ENCODE measurements around the gene PHRF1. TPM values are rescaled to one million over a fixed set of nuclear protein-coding genes. Genes with fewer than 3 reads are reported as not detected.

The PHRF1 gene
- polyA plus RNA-seq, 1 of the 3 experiments (the other 2 are of a cell fraction) = 22.7 TPM

GRCh38 chr11:555780-556661, 20.2 kb upstream of the PHRF1 start:
- Histone ChIP-seq H3K9me2 (no peaks in the 10 kb centered on the region), H3K9me3 (no peaks in the 10 kb centered on the region), H3F3A (replicated peaks; ENCODE audit: insufficient read depth) (no peaks in the 10 kb centered on the region), H3K27me3 (ENCODE audit: insufficient read depth) (peaks cover 11% of the 10 kb centered on the region), H2AFZ (ENCODE audit: low read depth) (no peak overlapping the region), H3K27ac (ENCODE audit: low read depth in 2 of 2, low read length in 1 of 2) (no peak overlapping the region), H3K4me2 (no peak overlapping the region), H3K79me2 (ENCODE audit: insufficient read depth) (no peaks in the 10 kb centered on the region), H4K20me1 (ENCODE audit: insufficient read depth) (no peaks in the 10 kb centered on the region), H3K4me3 (ENCODE audit: low read depth in 2 of 2, low read length in 1 of 2) (peak overlapping the region in 1 of 2 experiments; percentile 53; a peak in 2 of 4 replicates), H3K4me1 (ENCODE audit: control insufficient read depth in 1 of 2, insufficient read depth in 2 of 2, low read depth in 1 of 2, low read length in 1 of 2) (peaks cover 4 to 26% of the 10 kb centered on the region in 2 experiments; a peak in 2 of 4 replicates), H3K36me3 (replicated peaks in 1 of 2; ENCODE audit: control insufficient read depth in 1 of 2, insufficient read depth in 2 of 2, low read length in 1 of 2) (no peaks in the 10 kb centered on the region), H3K9ac (no peak overlapping the region)
- DNase-seq = no peak
- WGBS (ENCODE audit: low lambda C conversion rate) = 44% methylated on average over 22 of the region's 104 CpGs
- CTCF ChIA-PET = interaction anchor here (0.9 to 3.6 kb wide), 22 partner anchors 9 to 208 kb away, joined by 3 to 41 read pairs (median 4); no protein-coding TSS in a partner anchor
- no peak for TF ChIP-seq GATA2 (CRISPR knock-in tag; IDR thresholded peaks at IDR 0.05)
- TF ChIP-seq POLR2AphosphoS5 (IDR thresholded peaks at IDR 0.05; ENCODE audit: low read depth, low read length) = no peak
- no peak for TF ChIP-seq YY1 (IDR thresholded peaks at IDR 0.05; ENCODE audit: low read depth)
- no peak for TF ChIP-seq ZBTB33 (IDR thresholded peaks at IDR 0.05; ENCODE audit: borderline replicate concordance, low read depth)
- TF ChIP-seq TAF1 (IDR thresholded peaks at IDR 0.05; ENCODE audit: borderline replicate concordance, low read depth, low read length) = no peak
- TF ChIP-seq FOXJ3 (CRISPR knock-in tag; IDR thresholded peaks at IDR 0.05) = no peak
- TF ChIP-seq ELF1 (IDR thresholded peaks at IDR 0.05) = no peak
- no peak for TF ChIP-seq JUND (IDR thresholded peaks at IDR 0.05)
- TF ChIP-seq, protein P1, sequence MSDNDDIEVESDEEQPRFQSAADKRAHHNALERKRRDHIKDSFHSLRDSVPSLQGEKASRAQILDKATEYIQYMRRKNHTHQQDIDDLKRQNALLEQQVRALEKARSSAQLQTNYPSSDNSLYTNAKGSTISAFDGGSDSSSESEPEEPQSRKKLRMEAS (IDR thresholded peaks at IDR 0.05; ENCODE audit: low read depth) = no peak
- no peak for TF ChIP-seq RAD21 (IDR thresholded peaks at IDR 0.05; ENCODE audit: low read length)
- TF ChIP-seq TCF12 (IDR thresholded peaks at IDR 0.05) = no peak
- no peak for TF ChIP-seq MEF2A (IDR thresholded peaks at IDR 0.05; ENCODE audit: borderline replicate concordance, low read depth)
- no peak for TF ChIP-seq CHD2 (IDR thresholded peaks at IDR 0.05; ENCODE audit: low read length, partially characterized antibody)
- TF ChIP-seq FOSL2 (IDR thresholded peaks at IDR 0.05; ENCODE audit: borderline replicate concordance, low read depth) = no peak
- no peak for TF ChIP-seq EZH2phosphoT487 (IDR thresholded peaks at IDR 0.05; ENCODE audit: borderline replicate concordance, low read depth)
- POLR2A ChIA-PET = interaction anchor here (0.6 to 1.1 kb wide), 4 partner anchors 9 to 29 kb away, joined by 3 to 6 read pairs (median 3); no protein-coding TSS in a partner anchor
